RPMI8226 (cell line): Measurements from ENCODE around the gene NPHP4.

ENCODE experiments used
- DNase-seq: peaks from one replicate; pipeline ENCODE4 v3.0.0-alpha.2; 2015

The NPHP4 gene

DNA sequence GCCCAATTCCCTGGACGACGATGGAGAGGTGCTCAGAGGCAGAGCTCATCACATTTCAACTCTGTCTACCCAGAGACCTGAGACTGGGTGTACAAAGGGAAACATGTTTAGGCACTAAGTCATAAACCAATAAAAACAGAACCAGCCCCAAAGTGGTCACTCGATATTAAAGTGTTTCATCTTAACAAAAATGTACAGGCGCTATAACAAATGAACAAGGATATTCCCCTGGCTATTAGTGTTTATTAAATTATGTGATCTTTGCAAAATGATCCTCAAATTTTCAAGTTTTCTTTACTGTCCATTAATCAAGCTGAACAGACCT is 43.6 kb downstream of the NPHP4 start:
- DNase-seq, result no peak

GRCh38 chr1:5947978-5948680 is 44.1 kb downstream of the NPHP4 start:
- DNase-seq, result no peak

- no peak for DNase-seq
These were observed 45.0 kb downstream of the NPHP4 start for GRCh38 chr1:5947071-5947821.

DNA sequence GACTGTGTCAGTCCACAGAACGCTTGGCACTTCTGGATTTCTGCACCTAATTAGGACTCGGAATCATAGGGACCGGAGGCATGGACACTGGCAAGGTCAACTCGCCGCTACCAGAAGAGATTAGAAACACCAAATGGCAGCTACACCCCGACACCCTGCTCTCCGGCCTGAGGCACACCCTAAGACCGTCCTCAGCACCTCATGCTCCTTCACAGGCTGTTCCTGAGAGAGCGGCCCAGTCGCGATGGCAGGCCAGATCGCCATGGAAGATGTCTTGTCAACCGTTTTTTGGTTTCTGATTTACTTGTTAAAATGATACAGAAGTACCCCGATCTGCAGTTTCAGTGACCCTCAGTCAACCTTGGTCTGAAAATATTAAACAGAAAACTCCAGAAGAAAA is 46.8 kb downstream of the NPHP4 start:
- DNase-seq, result no peak

DNA sequence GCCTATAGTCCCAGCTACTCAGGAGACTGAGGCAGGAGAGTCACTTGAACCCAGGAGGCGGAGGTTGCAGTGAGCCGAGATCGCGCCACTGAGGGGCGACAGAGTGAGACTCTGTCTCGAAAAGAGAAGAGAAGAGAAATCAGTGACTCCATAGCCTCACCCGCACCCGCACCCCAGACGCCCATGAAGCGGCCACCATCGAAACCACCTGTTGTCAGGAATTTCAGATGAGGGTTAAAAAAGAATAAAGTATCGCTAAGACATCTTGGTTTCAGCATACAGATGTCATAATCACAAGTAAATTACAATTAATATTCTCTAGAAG is 47.4 kb downstream of the NPHP4 start:
- DNase-seq, result no peak

- no peak for DNase-seq
These were observed 47.9 kb downstream of the NPHP4 start for GRCh38 chr1:5944154-5944842.

- DNase-seq, result no peak
These were observed 48.7 kb downstream of the NPHP4 start for GRCh38 chr1:5943343-5944124.

DNA sequence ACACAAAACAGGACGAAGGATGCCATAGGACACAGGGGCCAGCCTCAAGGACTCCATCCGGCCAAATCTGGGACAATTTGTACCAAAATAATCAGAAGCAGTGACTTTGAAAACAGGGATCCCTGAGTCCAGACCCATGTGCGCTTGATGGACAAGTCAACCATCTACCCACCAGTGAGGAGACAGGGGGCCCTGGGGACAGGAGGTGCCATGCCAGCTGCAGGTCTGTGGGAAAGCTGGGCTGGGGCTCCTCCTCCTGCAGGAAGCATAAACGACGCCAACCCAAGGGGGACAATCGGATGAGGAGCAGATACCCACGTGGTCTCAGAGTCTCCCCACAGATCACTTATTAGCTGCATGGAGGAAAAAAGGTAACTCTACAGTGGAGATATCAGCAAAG is 50.6 kb downstream of the NPHP4 start:
- DNase-seq, result no peak

DNA sequence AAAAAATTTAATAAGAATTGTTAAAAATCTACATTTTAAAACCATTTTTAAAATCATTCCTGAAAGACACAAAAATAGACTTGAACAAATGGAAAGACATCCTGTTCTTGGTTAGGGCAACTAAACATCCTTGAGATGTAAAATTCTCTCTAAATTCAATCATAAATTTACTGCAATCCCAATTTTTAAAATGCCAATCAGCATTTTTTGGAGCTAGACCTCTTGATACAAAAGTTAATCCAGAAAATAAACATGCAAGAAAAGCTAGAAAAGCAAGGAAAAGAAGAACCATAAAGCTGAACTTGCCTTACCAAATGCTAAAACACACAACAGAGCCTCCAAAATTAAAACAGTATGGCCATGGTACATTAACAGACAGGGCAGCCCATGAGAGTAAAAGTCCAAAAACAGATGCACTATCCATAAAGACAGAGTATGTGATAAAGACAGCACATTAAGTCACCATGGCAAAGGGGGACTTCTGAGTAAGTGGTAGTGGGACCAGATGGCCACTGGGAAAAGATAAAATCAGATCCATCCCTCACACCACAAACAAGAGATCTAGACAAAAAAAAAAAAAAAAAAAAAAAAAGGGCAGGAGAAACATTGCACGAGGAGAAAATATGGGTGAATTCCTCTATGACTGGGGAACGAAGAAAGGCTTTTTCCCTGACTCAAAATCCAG is 51.4 kb downstream of the NPHP4 start:
- no peak for DNase-seq

- no peak for DNase-seq
These were observed 52.7 kb downstream of the NPHP4 start for GRCh38 chr1:5939271-5940170.

DNA sequence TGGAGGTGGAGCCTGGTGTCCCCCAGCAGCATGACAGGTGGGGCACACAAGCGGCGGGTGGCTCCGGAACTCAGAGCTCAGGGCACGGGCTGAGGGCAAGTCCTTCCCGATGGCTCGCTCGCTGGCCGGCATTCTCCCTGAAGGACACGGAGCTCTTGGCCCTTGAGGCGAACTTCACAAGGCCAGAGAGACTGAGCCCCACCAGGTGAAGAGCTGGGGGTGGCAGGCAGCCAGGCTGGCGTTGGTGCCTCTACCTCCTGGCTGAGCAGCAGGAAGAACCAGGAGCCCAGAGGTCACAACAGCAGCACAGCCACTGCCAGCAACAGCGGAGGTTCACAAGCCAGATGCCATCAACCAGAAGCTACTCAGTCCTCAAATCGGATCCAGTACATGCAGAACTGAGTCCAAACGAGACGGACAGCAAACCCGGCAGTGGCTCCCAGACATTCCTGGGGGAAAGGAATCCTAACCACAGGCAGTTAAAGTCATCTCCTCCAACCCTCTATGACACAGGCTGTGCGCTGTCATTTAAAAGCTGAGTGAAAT is 54.1 kb downstream of the NPHP4 start:
- no peak for DNase-seq

DNA sequence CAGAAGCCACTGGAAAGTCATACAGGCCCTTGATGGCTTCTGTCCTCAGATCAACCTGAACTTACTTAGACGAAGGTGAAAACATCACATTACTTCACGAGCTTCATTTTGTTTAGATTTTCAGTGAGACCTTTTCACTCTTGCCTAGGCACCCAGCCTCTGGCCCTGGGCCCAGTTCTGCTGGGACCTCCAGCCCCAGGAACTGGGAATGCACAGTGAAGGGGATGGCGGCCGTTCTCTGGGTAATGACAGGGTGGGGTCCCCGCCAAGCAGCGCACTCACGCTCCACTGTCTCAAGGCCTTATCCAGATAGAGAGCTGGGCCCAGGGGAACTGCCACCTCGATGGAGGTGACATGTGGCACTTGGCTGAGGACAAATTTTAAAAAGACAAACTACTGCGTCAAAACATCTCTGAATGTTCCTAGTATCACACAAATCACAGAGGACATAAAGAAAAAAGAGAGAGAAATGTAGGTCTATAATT is 54.8 kb downstream of the NPHP4 start:
- no peak for DNase-seq

DNA sequence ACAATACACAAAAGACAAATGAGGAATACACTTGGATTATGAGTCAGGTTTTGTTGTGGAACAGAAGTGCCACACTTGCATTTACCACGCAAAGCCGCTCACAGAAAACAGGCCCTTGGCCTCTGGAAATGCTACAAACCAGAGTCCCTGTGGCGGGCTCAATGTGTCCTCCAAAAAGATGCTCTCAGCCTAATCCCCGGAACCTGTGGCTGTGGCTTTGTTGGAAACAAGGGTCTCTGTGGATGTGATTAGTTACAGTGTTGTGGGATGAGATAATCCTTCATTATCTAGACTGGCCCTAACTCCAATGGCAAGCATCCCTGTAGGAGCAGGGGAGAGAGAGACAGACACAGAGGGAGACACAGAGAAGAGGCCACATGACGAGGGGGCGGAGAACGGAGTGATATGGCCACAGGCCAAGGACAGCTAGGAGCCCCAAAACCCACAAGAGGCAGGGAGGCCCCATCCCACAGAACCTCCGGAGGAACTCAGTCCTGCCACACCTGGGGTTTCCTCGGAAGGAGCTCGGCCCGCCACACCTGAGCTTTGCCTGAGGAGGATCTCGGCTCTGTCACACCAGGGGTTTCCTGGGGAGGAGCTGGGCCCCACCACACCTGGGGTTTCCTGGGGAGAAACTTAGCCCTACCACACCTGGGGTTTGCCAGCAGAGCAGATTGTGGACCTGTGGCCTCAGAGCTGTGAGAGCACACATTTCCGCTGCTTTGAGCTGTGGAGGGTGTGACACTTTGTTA is 55.4 kb downstream of the NPHP4 start:
- no peak for DNase-seq

DNA sequence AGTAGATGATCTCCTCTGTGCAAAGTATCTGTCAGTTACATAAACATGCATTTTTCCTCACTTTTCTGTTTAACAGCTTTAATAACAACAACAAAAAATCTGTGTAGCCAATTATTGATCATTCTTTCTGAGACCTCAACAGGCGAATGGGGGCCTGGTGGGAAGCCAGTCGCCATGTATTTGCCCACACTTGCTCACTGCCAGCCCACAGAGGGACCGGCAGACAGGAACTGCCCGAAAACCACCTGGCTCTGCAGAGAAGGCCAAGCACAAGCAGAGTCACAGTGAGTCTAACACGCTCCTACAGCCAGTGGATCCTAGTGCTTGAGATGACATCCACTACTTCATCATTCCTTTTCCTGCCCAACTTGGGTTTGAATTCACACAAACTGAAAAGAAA is 56.1 kb downstream of the NPHP4 start:
- no peak for DNase-seq

GRCh38 chr1:5935026-5935425 is 57.2 kb downstream of the NPHP4 start:
- DNase-seq, result no peak

- no peak for DNase-seq
These were observed 58.0 kb downstream of the NPHP4 start for GRCh38 chr1:5934058-5934884.

- DNase-seq, result no peak
These were observed 58.6 kb downstream of the NPHP4 start for GRCh38 chr1:5933676-5934057.

DNA sequence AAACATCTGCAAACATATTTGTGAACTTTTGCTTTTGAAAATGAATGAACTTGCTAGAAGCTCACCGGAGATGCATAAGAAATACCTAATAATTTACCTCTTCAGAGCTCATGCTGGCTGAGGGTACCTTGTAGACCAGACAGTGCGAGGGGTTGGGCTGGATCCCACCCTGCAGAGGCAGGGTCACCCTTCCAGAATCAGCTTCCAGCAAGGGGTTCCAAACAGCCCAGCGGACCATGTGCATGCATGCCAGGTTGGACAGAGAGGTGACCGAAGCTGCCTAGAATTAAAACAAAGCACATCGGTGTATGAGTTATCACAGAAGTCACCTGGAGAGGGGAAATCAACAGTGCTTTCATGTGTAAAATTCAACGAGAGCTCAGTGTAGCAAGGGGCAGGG is 59.2 kb downstream of the NPHP4 start:
- no peak for DNase-seq

- DNase-seq, result no peak
These were observed 63.4 kb downstream of the NPHP4 start for GRCh38 chr1:5928714-5929400.
